Adrenal gland (tissue), 5 donors: ENCODE results near the gene HRAS.

Experiments
- POLR2A ChIP-seq, 2 donors: fragments of 450-650 bp; IDR thresholded peaks; one replicate each; pipeline ENCODE4 v1.6.1; 2017; ENCODE audit warnings: antibody characterized with exemption in 2 of 2, mild to moderate bottlenecking in 2 of 2, moderate library complexity in 1 of 2
- TF ChIP-seq, protein P1 (sequence below), 6 experiments: fragments of 450-650 bp in 4 of 6; fragments of 200-600 bp in 2 of 6; sonication (generic) in 1 of 6; IDR thresholded peaks; 1 replicate in 5 of 6; 2 replicates in 1 of 6; pipeline versions ENCODE4 v1.5.1 to v1.8.0; 2016 to 2021; ENCODE audit warnings: antibody characterized with exemption in 6 of 6, mild to moderate bottlenecking in 2 of 6, moderate library complexity in 1 of 6
- donor health status: DM: no; HTN: no; CAD: no.

DNA sequence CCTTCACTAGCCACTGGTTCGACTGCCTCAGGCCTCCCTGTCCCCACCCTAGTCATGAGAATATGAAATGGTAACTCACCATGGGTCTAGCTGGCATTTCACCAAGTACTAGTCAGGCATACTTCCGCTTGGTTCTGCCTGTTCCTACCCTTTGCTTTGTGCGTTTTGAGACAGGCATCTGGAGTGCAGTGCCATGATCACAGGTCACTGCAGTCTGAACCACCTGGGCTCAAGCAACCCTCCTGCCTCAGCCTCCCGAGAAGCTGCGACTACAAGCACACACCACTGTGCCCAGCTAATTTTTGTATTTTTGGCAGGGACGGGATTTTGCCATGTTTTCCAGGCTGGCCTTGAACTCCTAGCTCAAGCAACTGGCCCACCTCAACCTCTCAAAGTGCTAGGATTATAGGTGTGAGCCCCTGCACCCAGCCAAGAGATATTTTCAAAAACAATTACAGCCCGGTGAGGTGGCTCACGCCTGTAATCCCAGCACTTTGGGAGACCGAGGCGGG lies 14.1 kb downstream of the HRAS start:
- TF ChIP-seq, protein P1, sequence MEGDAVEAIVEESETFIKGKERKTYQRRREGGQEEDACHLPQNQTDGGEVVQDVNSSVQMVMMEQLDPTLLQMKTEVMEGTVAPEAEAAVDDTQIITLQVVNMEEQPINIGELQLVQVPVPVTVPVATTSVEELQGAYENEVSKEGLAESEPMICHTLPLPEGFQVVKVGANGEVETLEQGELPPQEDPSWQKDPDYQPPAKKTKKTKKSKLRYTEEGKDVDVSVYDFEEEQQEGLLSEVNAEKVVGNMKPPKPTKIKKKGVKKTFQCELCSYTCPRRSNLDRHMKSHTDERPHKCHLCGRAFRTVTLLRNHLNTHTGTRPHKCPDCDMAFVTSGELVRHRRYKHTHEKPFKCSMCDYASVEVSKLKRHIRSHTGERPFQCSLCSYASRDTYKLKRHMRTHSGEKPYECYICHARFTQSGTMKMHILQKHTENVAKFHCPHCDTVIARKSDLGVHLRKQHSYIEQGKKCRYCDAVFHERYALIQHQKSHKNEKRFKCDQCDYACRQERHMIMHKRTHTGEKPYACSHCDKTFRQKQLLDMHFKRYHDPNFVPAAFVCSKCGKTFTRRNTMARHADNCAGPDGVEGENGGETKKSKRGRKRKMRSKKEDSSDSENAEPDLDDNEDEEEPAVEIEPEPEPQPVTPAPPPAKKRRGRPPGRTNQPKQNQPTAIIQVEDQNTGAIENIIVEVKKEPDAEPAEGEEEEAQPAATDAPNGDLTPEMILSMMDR (IDR thresholded peaks at IDR 0.05): no peak
- no peak for TF ChIP-seq POLR2A (IDR thresholded peaks at IDR 0.05)
